ENCODE data around the gene COPS2.
A peak's percentile ranks its signal among the peaks of the same experiment; 100 is the strongest.

COPS2 gene

GRCh38 chr15:49155834-49156627, 632 bp upstream of the COPS2 start:
- DNase-seq = peak in 1 of 2 experiments; percentile 18

GRCh38 chr15:49154799-49155109, 645 bp downstream of the COPS2 start:
- DNase-seq = no peak

GRCh38 chr15:49154359-49154758, 1.0 kb downstream of the COPS2 start:
- DNase-seq = no peak

GRCh38 chr15:49152552-49153312, 2.7 kb downstream of the COPS2 start:
- DNase-seq = no peak

- no peak for DNase-seq
Observed at GRCh38 chr15:49151831-49152230, 3.6 kb downstream of the COPS2 start.

GRCh38 chr15:49148727-49149126, 6.7 kb downstream of the COPS2 start:
- DNase-seq = no peak

GRCh38 chr15:49148298-49148697, 7.1 kb downstream of the COPS2 start:
- no peak for DNase-seq

GRCh38 chr15:49145651-49146609, 9.5 kb downstream of the COPS2 start:
- peak; percentile 34 to 44 for DNase-seq

GRCh38 chr15:49137861-49138260, 17.5 kb downstream of the COPS2 start:
- DNase-seq = no peak

GRCh38 chr15:49135911-49136310, 19.5 kb downstream of the COPS2 start:
- no peak for DNase-seq

GRCh38 chr15:49135342-49135857, 20.0 kb downstream of the COPS2 start:
- no peak for DNase-seq

GRCh38 chr15:49134683-49135341, 20.6 kb downstream of the COPS2 start:
- no peak for DNase-seq

- no peak for DNase-seq
Observed at GRCh38 chr15:49131403-49131802, 24.0 kb downstream of the COPS2 start.

GRCh38 chr15:49124371-49124770, 31.0 kb downstream of the COPS2 start:
- DNase-seq = no peak

GRCh38 chr15:49122541-49123062, 32.8 kb downstream of the COPS2 start:
- DNase-seq = no peak

- DNase-seq = no peak
Observed at GRCh38 chr15:49121901-49122300, 33.5 kb downstream of the COPS2 start.

- DNase-seq = no peak
Observed at GRCh38 chr15:49120832-49121231, 34.6 kb downstream of the COPS2 start.

- no peak for DNase-seq
Observed at GRCh38 chr15:49116108-49116857, 39.1 kb downstream of the COPS2 start.

GRCh38 chr15:49115062-49115461, 40.3 kb downstream of the COPS2 start:
- no peak for DNase-seq

- DNase-seq = no peak
Observed at GRCh38 chr15:49110158-49110944, 45.0 kb downstream of the COPS2 start.

- DNase-seq = no peak
Observed at GRCh38 chr15:49103002-49103401, 52.4 kb downstream of the COPS2 start.
